Endothelial cell of umbilical vein (primary cell): Measurements from ENCODE around the gene SPNS2. TPM values are rescaled to one million over a fixed set of nuclear protein-coding genes. Genes with fewer than 3 reads are reported as not detected.

ENCODE experiments used
- BruUV-seq: library from RNA; stranded (reverse); fragments of 400-500 nt; replicated peaks from 2 replicates; lab custom pipeline; 2021; lab: Mats Ljungman, UMichigan
- CTCF ChIA-PET: fragments of 300-600, 350-600 bp; sonication (Branson Sonifier 250); formaldehyde crosslinking; loops from one replicate; lab custom pipeline; 2021; ENCODE audit warnings: antibody characterized with exemption, inconsistent platforms; lab: Charles Lee
- POLR2A ChIA-PET: fragments of 300-600, 350-600 bp; sonication (Branson Sonifier 250); formaldehyde crosslinking; loops from one replicate; lab custom pipeline; 2021; ENCODE audit warnings: antibody characterized with exemption, inconsistent platforms; lab: Charles Lee
- DNase-seq: peaks from one replicate; pipeline ENCODE4 v3.0.0-alpha.2; 2011; ENCODE audit warnings: low read depth, low spot score
- FAIRE-seq: peaks from 2 replicates; lab custom pipeline; 2011; peaks lifted over from hg19 to GRCh38; lab: Jason Lieb, UNC
- H2AFZ ChIP-seq: 2 replicates; pipeline ENCODE4 v1.6.0; 2012; ENCODE audit warnings: low read depth, low read length, control low read depth, inconsistent platforms
- H3K27ac ChIP-seq: 2 replicates; pipeline ENCODE4 v1.5.1; 2011; ENCODE audit warnings: low read depth, mild to moderate bottlenecking, control low read depth, low read length, moderate library complexity; ENCODE audit not compliant: insufficient read depth
- H3K27me3 ChIP-seq, 2 experiments: 2 replicates each; pipeline versions ENCODE4 v1.6.0 to v1.6.1; 2011; ENCODE audit warnings: low read length in 2 of 2, mixed read lengths in 1 of 2; ENCODE audit not compliant: control insufficient read depth in 2 of 2, insufficient read depth in 2 of 2
- H3K36me3 ChIP-seq, 2 experiments: 2 replicates in 1 of 2; 3 replicates in 1 of 2; pipeline ENCODE4 v1.5.1; 2011; ENCODE audit warnings: low read length in 2 of 2, mild to moderate bottlenecking in 1 of 2, moderate library complexity in 1 of 2; ENCODE audit not compliant: control insufficient read depth in 2 of 2, insufficient read depth in 2 of 2; ENCODE audit errors: extremely low read depth in 1 of 2
- H3K4me1 ChIP-seq: 3 replicates; pipeline ENCODE4 v1.5.1; 2011; ENCODE audit warnings: mild to moderate bottlenecking, low read length; ENCODE audit not compliant: control insufficient read depth, insufficient read depth; ENCODE audit errors: extremely low read depth
- H3K4me2 ChIP-seq: 2 replicates; pipeline ENCODE4 v1.6.1; 2011; ENCODE audit warnings: low read length, control low read depth, mixed read lengths; ENCODE audit not compliant: insufficient read depth
- H3K4me3 ChIP-seq, 3 experiments: fragments of 200-600 bp in 1 of 3; sonication (generic), shearing (Covaris generic) in 1 of 3; replicated peaks in 1 of 3; 2 replicates each; pipeline ENCODE4 v1.5.1; 2011 to 2016; ENCODE audit warnings: control low read depth in 3 of 3, low read length in 3 of 3, mild to moderate bottlenecking in 2 of 3, inconsistent platforms in 1 of 3, low read depth in 1 of 3, moderate library complexity in 1 of 3; ENCODE audit not compliant: insufficient read depth in 1 of 3
- H3K79me2 ChIP-seq: 2 replicates; pipeline ENCODE4 v1.6.0; 2012; ENCODE audit warnings: low read length, inconsistent platforms; ENCODE audit not compliant: control insufficient read depth, insufficient read depth
- H3K9ac ChIP-seq: replicated peaks from 2 replicates; pipeline ENCODE3; 2011; ENCODE audit warnings: low read length, control low read depth; ENCODE audit not compliant: insufficient read depth; ENCODE audit errors: extremely low read depth
- H3K9me1 ChIP-seq: replicated peaks from 3 replicates; pipeline ENCODE4 v1.6.0; 2011; ENCODE audit warnings: mild to moderate bottlenecking, low read length; ENCODE audit not compliant: control insufficient read depth, insufficient read depth; ENCODE audit errors: extremely low read depth
- H3K9me3 ChIP-seq: replicated peaks from 2 replicates; pipeline ENCODE4 v1.5.1; 2012; ENCODE audit warnings: low read length, inconsistent platforms; ENCODE audit not compliant: control insufficient read depth, insufficient read depth
- H4K20me1 ChIP-seq: replicated peaks from 2 replicates; pipeline ENCODE3; 2011; ENCODE audit warnings: mild to moderate bottlenecking, low read length; ENCODE audit not compliant: control insufficient read depth, insufficient read depth; ENCODE audit errors: extremely low read depth
- EZH2 ChIP-seq: IDR thresholded peaks from 2 replicates; pipeline ENCODE4 v1.6.1; 2012; ENCODE audit warnings: borderline replicate concordance, low read depth, mild to moderate bottlenecking, moderate library complexity, low read length, inconsistent platforms; ENCODE audit not compliant: severe bottlenecking
- FOS ChIP-seq: IDR thresholded peaks from 2 replicates; pipeline ENCODE4 v1.6.1; 2011; ENCODE audit warnings: mild to moderate bottlenecking, low read length, moderate library complexity, borderline replicate concordance; ENCODE audit not compliant: insufficient read depth
- JUN ChIP-seq: IDR thresholded peaks from 2 replicates; pipeline ENCODE4 v1.6.1; 2011; ENCODE audit warnings: borderline replicate concordance, low read depth; ENCODE audit not compliant: insufficient read length, insufficient read depth
- MAX ChIP-seq: IDR thresholded peaks from 2 replicates; pipeline ENCODE4 v1.6.1; 2011; ENCODE audit not compliant: insufficient read depth, insufficient read length
- MYC ChIP-seq: IDR thresholded peaks from one replicate; pipeline ENCODE4 v1.6.1; 2011; ENCODE audit warnings: mild to moderate bottlenecking, low read depth, low read length
- POLR2A ChIP-seq: IDR thresholded peaks from 2 replicates; pipeline ENCODE4 v1.6.1; 2012; ENCODE audit warnings: low read depth, mild to moderate bottlenecking, control low read depth, low read length
- POLR2AphosphoS5 ChIP-seq: IDR thresholded peaks from 2 replicates; pipeline ENCODE4 v1.6.1; 2012; ENCODE audit warnings: low read depth, mild to moderate bottlenecking, control low read depth, low read length, moderate library complexity; ENCODE audit not compliant: insufficient read depth
- dilution Hi-C: fragments of 300-500 bp; cut with MboI; formaldehyde crosslinking; loops from one replicate; pipeline ENCODE4 v1.15.0; 2019; ENCODE audit warnings: low sequenced_read_pairs; ENCODE audit not compliant: extremely low pct_ligation_motif_present
- intact Hi-C: fragments of 100-400 bp; cut with micrococcal nuclease; formaldehyde crosslinking; loops from one replicate; pipeline ENCODE4 v1.10.0; 2022
- polyA plus RNA-seq, 4 experiments: library from polyadenylated mRNA; depleted of rRNA in 3 of 4; stranded (reverse) in 3 of 4; unstranded in 1 of 4; fragments of >200 nt; gene quantifications; 2 replicates each; pipeline versions ENCODE4 v1.2.1 to v1.2.3, GENCODE V29; 2011 to 2012; ENCODE audit warnings: missing spikeins in 1 of 4
- total RNA-seq: library from RNA; stranded (reverse); gene quantifications from 2 replicates; pipeline ENCODE4 v1.2.3, GENCODE V29; 2021
- TF ChIP-seq, protein P1 (sequence below), 2 donors: IDR thresholded peaks; 1 replicate in 1 of 2; 2 replicates in 1 of 2; pipeline ENCODE4 v1.5.1; 2011; ENCODE audit warnings: low read length in 2 of 2, mild to moderate bottlenecking in 2 of 2, moderate library complexity in 2 of 2, control low read depth in 1 of 2, inconsistent platforms in 1 of 2, low read depth in 1 of 2; ENCODE audit not compliant: insufficient read depth in 1 of 2; ENCODE audit errors: extremely low read depth in 1 of 2

The SPNS2 gene
- total and polyA plus RNA-seq, 2 donors (not counting 3 experiments of a cell fraction or from before 2014, with no cell fraction given) = 70.2 to 77.3 TPM

- peaks cover 0 to 1% of the 10 kb centered on the region in 2 experiments for H3K27me3 ChIP-seq
- H3K9me1 ChIP-seq = no peaks in the 10 kb centered on the region
- FAIRE-seq (no peak), DNase-seq (no peak)
- H3K4me1 ChIP-seq = peaks cover under 1% of the 10 kb centered on the region
- no peaks in the 10 kb centered on the region for H3K9me3 ChIP-seq
- no peaks in the 10 kb centered on the region for H4K20me1 ChIP-seq
- intact Hi-C loops = no loop called here
- no peaks in the 10 kb centered on the region for H3K79me2 ChIP-seq
- CTCF ChIA-PET = interaction anchor here (0.8 to 1.6 kb wide), 2 partner anchors 8 to 9 kb away, joined by 3 read pairs; no protein-coding TSS in a partner anchor
- no peak overlapping the region for H3K4me3 ChIP-seq
- H2AFZ ChIP-seq = no peak overlapping the region
- H3K36me3 ChIP-seq = no peaks in the 10 kb centered on the region
- dilution Hi-C loops = no loop called here
- POLR2A ChIA-PET = no interaction called here
- no TSS peak for BruUV-seq
- H3K27ac ChIP-seq = no peak overlapping the region
- H3K4me2 ChIP-seq = no peak overlapping the region
- H3K9ac ChIP-seq = no peak overlapping the region
- no peak for TF ChIP-seq JUN
- TF ChIP-seq FOS = no peak
- no peak for TF ChIP-seq MYC
- no peak for TF ChIP-seq POLR2A
- TF ChIP-seq EZH2 = no peak
- TF ChIP-seq POLR2AphosphoS5 = no peak
- no peak for TF ChIP-seq MAX
- TF ChIP-seq, protein P1, sequence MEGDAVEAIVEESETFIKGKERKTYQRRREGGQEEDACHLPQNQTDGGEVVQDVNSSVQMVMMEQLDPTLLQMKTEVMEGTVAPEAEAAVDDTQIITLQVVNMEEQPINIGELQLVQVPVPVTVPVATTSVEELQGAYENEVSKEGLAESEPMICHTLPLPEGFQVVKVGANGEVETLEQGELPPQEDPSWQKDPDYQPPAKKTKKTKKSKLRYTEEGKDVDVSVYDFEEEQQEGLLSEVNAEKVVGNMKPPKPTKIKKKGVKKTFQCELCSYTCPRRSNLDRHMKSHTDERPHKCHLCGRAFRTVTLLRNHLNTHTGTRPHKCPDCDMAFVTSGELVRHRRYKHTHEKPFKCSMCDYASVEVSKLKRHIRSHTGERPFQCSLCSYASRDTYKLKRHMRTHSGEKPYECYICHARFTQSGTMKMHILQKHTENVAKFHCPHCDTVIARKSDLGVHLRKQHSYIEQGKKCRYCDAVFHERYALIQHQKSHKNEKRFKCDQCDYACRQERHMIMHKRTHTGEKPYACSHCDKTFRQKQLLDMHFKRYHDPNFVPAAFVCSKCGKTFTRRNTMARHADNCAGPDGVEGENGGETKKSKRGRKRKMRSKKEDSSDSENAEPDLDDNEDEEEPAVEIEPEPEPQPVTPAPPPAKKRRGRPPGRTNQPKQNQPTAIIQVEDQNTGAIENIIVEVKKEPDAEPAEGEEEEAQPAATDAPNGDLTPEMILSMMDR (IDR thresholded peaks at IDR 0.05; ENCODE audit: extremely low read depth in 1 of 2, insufficient read depth in 1 of 2, low read depth in 1 of 2, low read length in 2 of 2) = no peak
Observed at GRCh38 chr17:4560837-4561256, 62.2 kb downstream of the SPNS2 start.
